Esophagus muscularis mucosa (tissue), 4 donors: ENCODE results near the gene GRIA4. TPM values are rescaled to one million over a fixed set of nuclear protein-coding genes. Genes with fewer than 3 reads are reported as not detected.

Experiments used
- DNase-seq: peaks from one replicate; pipeline ENCODE4 v3.0.0-alpha.2; 2017; ENCODE audit errors: extremely low spot score
- H3K27ac ChIP-seq, 4 donors: fragments of 200-600 bp; sonication (generic); replicated peaks in 1 of 4; 1 replicate in 3 of 4; 2 replicates in 1 of 4; pipeline ENCODE4 v1.5.1; 2016 to 2019; ENCODE audit warnings: mild to moderate bottlenecking in 1 of 4
- H3K27me3 ChIP-seq, 4 donors: fragments of 200-600 bp; sonication (generic); one replicate each; pipeline versions ENCODE4 v1.5.1 to v1.6.0; 2016 to 2019
- H3K36me3 ChIP-seq, 4 donors: fragments of 200-600 bp; sonication (generic); one replicate each; pipeline ENCODE4 v1.5.1; 2016 to 2019
- H3K4me1 ChIP-seq, 4 donors: fragments of 200-600 bp; sonication (generic); one replicate each; pipeline ENCODE4 v1.5.1; 2016 to 2019
- H3K4me3 ChIP-seq, 4 donors: fragments of 200-600 bp; sonication (generic); 1 replicate in 2 of 4; 2 replicates in 2 of 4; pipeline ENCODE4 v1.5.1; 2016 to 2019; ENCODE audit warnings: mild to moderate bottlenecking in 4 of 4, moderate library complexity in 1 of 4
- H3K9me3 ChIP-seq, 4 donors: fragments of 200-600 bp; sonication (generic); 1 replicate in 3 of 4; 2 replicates in 1 of 4; pipeline ENCODE4 v1.5.1; 2016 to 2019
- EP300 ChIP-seq: sonication (generic); formaldehyde crosslinking; IDR thresholded peaks from one replicate; pipeline ENCODE4 v1.6.1; 2017; ENCODE audit warnings: antibody characterized with exemption
- POLR2A ChIP-seq: fragments of 450-650 bp; IDR thresholded peaks from one replicate; pipeline ENCODE4 v1.6.1; 2017; ENCODE audit warnings: antibody characterized with exemption, moderate library complexity, mild to moderate bottlenecking, low read depth
- POLR2AphosphoS5 ChIP-seq, 2 donors: sonication (generic); formaldehyde crosslinking; IDR thresholded peaks; one replicate each; pipeline ENCODE4 v1.6.1; 2017; ENCODE audit warnings: antibody characterized with exemption in 2 of 2
- WGBS: methylation state at CpG from one replicate; pipeline ENCODE4 v1.1.5; 2018; 5-methylcytosine and 5-hydroxymethylcytosine counted together
- intact Hi-C: fragments of 100-400 bp; cut with DNase I; formaldehyde crosslinking; loops from one replicate; pipeline ENCODE4 v1.15.1; 2023
- total RNA-seq, 4 donors: library from RNA; depleted of rRNA; stranded (reverse); fragments of >200 nt; gene quantifications; one replicate each; pipeline versions ENCODE4 v1.1.0 to v1.2.1, GENCODE V29; 2016
- TF ChIP-seq, protein P1 (sequence below), 3 experiments: fragments of 200-600 bp in 2 of 3; fragments of 450-650 bp in 1 of 3; sonication (generic) in 2 of 3; IDR thresholded peaks; one replicate each; pipeline ENCODE4 v1.5.1; 2017 to 2019; ENCODE audit warnings: antibody characterized with exemption in 3 of 3, mild to moderate bottlenecking in 2 of 3, moderate library complexity in 1 of 3

Gene GRIA4
- total RNA-seq, 4 donors from 2014 or later, result 0.33 TPM; not detected in 3

DNA sequence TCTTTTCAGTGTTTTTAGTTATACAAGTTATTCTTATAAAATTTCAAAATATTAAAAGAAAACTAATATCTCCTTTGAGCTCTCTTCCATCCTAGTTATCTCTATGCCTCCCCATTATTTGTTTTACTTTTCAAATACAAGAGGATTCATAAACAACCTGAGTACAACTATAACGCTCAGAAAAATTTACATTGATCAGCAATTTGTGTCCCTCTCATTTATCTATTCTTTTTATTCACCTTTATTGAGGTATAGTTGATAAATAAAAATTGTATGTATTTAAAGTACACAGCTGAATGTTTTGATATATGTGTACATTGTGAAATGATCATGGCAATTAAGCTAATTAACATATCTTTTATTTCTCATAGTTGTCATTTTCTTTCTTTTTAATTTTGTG, 57.6 kb downstream of the GRIA4 start:
- Histone ChIP-seq H3K36me3 (no peaks in the 10 kb centered on the region), H3K4me3 (no peak overlapping the region), H3K27ac (no peak overlapping the region), H3K9me3 (no peaks in the 10 kb centered on the region), H3K4me1 (no peaks in the 10 kb centered on the region), H3K27me3 (no peaks in the 10 kb centered on the region)
- TF ChIP-seq EP300, result no peak
- TF ChIP-seq POLR2AphosphoS5 (IDR thresholded peaks at IDR 0.05), result no peak
- TF ChIP-seq POLR2A, result no peak
- TF ChIP-seq, protein P1, sequence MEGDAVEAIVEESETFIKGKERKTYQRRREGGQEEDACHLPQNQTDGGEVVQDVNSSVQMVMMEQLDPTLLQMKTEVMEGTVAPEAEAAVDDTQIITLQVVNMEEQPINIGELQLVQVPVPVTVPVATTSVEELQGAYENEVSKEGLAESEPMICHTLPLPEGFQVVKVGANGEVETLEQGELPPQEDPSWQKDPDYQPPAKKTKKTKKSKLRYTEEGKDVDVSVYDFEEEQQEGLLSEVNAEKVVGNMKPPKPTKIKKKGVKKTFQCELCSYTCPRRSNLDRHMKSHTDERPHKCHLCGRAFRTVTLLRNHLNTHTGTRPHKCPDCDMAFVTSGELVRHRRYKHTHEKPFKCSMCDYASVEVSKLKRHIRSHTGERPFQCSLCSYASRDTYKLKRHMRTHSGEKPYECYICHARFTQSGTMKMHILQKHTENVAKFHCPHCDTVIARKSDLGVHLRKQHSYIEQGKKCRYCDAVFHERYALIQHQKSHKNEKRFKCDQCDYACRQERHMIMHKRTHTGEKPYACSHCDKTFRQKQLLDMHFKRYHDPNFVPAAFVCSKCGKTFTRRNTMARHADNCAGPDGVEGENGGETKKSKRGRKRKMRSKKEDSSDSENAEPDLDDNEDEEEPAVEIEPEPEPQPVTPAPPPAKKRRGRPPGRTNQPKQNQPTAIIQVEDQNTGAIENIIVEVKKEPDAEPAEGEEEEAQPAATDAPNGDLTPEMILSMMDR (IDR thresholded peaks at IDR 0.05), result no peak
- intact Hi-C loops, result no loop called here
- no peak for DNase-seq
- 74% methylated on average over 1 of the region's 1 CpG for WGBS

- H3K27me3 ChIP-seq, result no peaks in the 10 kb centered on the region
- no peak overlapping the region for H3K4me3 ChIP-seq
- no peaks in the 10 kb centered on the region for H3K9me3 ChIP-seq
- no peak for DNase-seq
- intact Hi-C loops, result no loop called here
- no peaks in the 10 kb centered on the region for H3K4me1 ChIP-seq
- H3K27ac ChIP-seq, result no peak overlapping the region
- no peaks in the 10 kb centered on the region for H3K36me3 ChIP-seq
- no peak for TF ChIP-seq POLR2A
- TF ChIP-seq, protein P1 (IDR thresholded peaks at IDR 0.05), result no peak
- no peak for TF ChIP-seq POLR2AphosphoS5 (IDR thresholded peaks at IDR 0.05)
- no peak for TF ChIP-seq EP300
Measured at GRCh38 chr11:105670811-105671210, 60.9 kb downstream of the GRIA4 start.

DNA sequence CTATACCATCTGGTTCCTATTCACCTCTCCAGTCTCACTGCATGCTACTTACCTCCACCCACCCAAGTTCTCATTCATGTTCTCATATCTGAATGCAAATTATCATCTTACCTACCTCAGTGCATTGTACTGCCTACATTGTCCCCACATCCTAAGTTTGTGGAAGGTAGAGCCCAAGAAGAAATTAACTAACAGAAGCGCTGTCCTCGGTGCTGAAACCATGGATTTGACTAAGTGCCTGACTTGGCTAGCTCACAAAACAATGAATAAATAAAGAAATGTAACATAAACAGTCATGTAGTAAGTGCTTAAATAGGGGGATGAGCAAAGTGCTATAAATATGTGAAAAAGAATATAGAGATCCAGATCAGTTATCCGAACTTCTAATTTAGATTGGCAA, 63.2 kb downstream of the GRIA4 start:
- no peak for TF ChIP-seq EP300
- TF ChIP-seq POLR2A, result no peak
- no peak for TF ChIP-seq POLR2AphosphoS5 (IDR thresholded peaks at IDR 0.05)
- TF ChIP-seq, protein P1 (IDR thresholded peaks at IDR 0.05), result no peak
- Histone ChIP-seq H3K27me3 (no peaks in the 10 kb centered on the region), H3K9me3 (no peaks in the 10 kb centered on the region), H3K4me3 (no peak overlapping the region), H3K36me3 (no peaks in the 10 kb centered on the region), H3K27ac (no peak overlapping the region), H3K4me1 (no peaks in the 10 kb centered on the region)
- no peak for DNase-seq
- intact Hi-C loops, result no loop called here
- 20% methylated on average over 3 of the region's 3 CpGs for WGBS

DNA sequence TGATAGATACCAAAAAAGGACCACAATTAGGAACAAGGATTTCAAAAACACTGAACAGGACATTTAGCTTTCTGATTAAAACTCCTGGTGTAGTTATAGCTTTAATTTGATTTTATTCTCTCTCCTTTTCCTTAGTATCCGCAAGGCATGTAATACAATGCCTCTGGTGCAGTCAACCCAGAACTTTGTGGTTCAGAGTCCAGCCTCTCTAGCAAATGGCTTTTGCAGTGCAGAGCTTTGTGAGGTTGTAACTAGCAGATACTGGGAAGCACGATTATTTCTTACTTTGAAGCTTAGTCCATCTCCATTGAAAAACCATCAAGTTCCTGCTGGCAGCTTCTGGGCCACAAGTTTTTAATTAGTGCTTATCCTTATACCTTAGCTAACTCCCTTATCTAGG, 79.8 kb downstream of the GRIA4 start:
- intact Hi-C loops, result no loop called here
- no peak for TF ChIP-seq POLR2AphosphoS5 (IDR thresholded peaks at IDR 0.05)
- TF ChIP-seq, protein P1 (IDR thresholded peaks at IDR 0.05), result no peak
- no peak for TF ChIP-seq POLR2A
- TF ChIP-seq EP300, result no peak
- DNase-seq, result no peak
- Histone ChIP-seq H3K4me3 (no peak overlapping the region), H3K27ac (no peak overlapping the region), H3K27me3 (no peaks in the 10 kb centered on the region), H3K4me1 (no peaks in the 10 kb centered on the region), H3K9me3 (no peaks in the 10 kb centered on the region), H3K36me3 (no peaks in the 10 kb centered on the region)
- 68% methylated on average over 2 of the region's 2 CpGs for WGBS

- 59% methylated on average over 1 of the region's 1 CpG for WGBS
- H3K4me3 ChIP-seq, result no peak overlapping the region
- no peak for DNase-seq
- TF ChIP-seq EP300, result no peak
- TF ChIP-seq, protein P1 (IDR thresholded peaks at IDR 0.05), result no peak
- no peak for TF ChIP-seq POLR2A
- TF ChIP-seq POLR2AphosphoS5 (IDR thresholded peaks at IDR 0.05), result no peak
- H3K27ac ChIP-seq, result no peak overlapping the region
- H3K36me3 ChIP-seq, result no peaks in the 10 kb centered on the region
- no peaks in the 10 kb centered on the region for H3K27me3 ChIP-seq
- no peaks in the 10 kb centered on the region for H3K4me1 ChIP-seq
- intact Hi-C loops, result no loop called here
- no peaks in the 10 kb centered on the region for H3K9me3 ChIP-seq
Measured at GRCh38 chr11:105690467-105690866, 80.6 kb downstream of the GRIA4 start.
